H1 (cell line): ENCODE measurements around the gene PSIP1. TPM values are rescaled to one million over a fixed set of nuclear protein-coding genes. Genes with fewer than 3 reads are reported as not detected.

ENCODE experiments used
- CTCF ChIA-PET: fragments of 300-600 bp; sonication (Branson Sonifier 250); formaldehyde crosslinking; loops from one replicate; lab custom pipeline; 2021; ENCODE audit not compliant: partially characterized antibody; lab: Charles Lee
- POLR2A ChIA-PET: fragments of 300-600 bp; sonication (Branson Sonifier 250); formaldehyde crosslinking; loops from one replicate; lab custom pipeline; 2021; ENCODE audit warnings: inconsistent platforms; ENCODE audit not compliant: partially characterized antibody; lab: Charles Lee
- DNase-seq, 2 experiments: peaks; one replicate each; pipeline versions ENCODE4 v3.0.0 to v3.0.0-alpha.2; 2010 to 2022; ENCODE audit warnings: low spot score in 2 of 2, low read depth in 1 of 2, mixed read lengths in 1 of 2
- FAIRE-seq: peaks from 2 replicates; lab custom pipeline; 2011; peaks lifted over from hg19 to GRCh38; lab: Jason Lieb, UNC
- H2AFZ ChIP-seq: 2 replicates; pipeline ENCODE4 v1.8.1; 2012; ENCODE audit warnings: low read length, inconsistent platforms
- H2AK5ac ChIP-seq: 2 replicates; pipeline ENCODE4 v1.6.1; 2013; ENCODE audit warnings: low read depth, low read length
- H2BK120ac ChIP-seq: replicated peaks from 2 replicates; pipeline ENCODE3; 2013; ENCODE audit warnings: low read depth, low read length, inconsistent platforms
- H2BK12ac ChIP-seq: 2 replicates; pipeline ENCODE4 v1.6.1; 2013; ENCODE audit warnings: low read depth, low read length
- H2BK15ac ChIP-seq: 2 replicates; pipeline ENCODE4 v1.6.1; 2013; ENCODE audit warnings: low read length
- H2BK20ac ChIP-seq: 2 replicates; pipeline ENCODE4 v1.6.1; 2013; ENCODE audit warnings: low read length
- H2BK5ac ChIP-seq: 2 replicates; pipeline ENCODE4 v1.6.1; 2013; ENCODE audit warnings: low read depth, low read length
- H3K14ac ChIP-seq: 2 replicates; pipeline ENCODE4 v1.6.1; 2013; ENCODE audit warnings: inconsistent platforms; ENCODE audit not compliant: insufficient read length
- H3K18ac ChIP-seq: 2 replicates; pipeline ENCODE4 v1.6.1; 2013; ENCODE audit warnings: low read length; ENCODE audit errors: extremely low read depth
- H3K23ac ChIP-seq: 2 replicates; pipeline ENCODE4 v1.6.1; 2013; ENCODE audit warnings: inconsistent platforms; ENCODE audit not compliant: insufficient read length
- H3K23me2 ChIP-seq: 2 replicates; pipeline ENCODE4 v1.6.1; 2013; ENCODE audit warnings: low read depth, low read length
- H3K27ac ChIP-seq: 2 replicates; pipeline ENCODE4 v1.6.1; 2011; ENCODE audit warnings: low read depth, low read length, inconsistent platforms
- H3K27me3 ChIP-seq, 4 experiments: replicated peaks in 1 of 4; 1 replicate in 1 of 4; 2 replicates in 3 of 4; pipeline versions ENCODE4 v1.6.1 to v1.8.1; 2011 to 2013; ENCODE audit warnings: low read length in 3 of 4, mild to moderate bottlenecking in 3 of 4, inconsistent platforms in 2 of 4, mixed read lengths in 2 of 4, moderate library complexity in 1 of 4; ENCODE audit not compliant: control insufficient read depth in 3 of 4, insufficient read depth in 3 of 4; ENCODE audit errors: extremely low read depth in 1 of 4
- H3K36me3 ChIP-seq, 4 experiments: 2 replicates each; pipeline versions ENCODE4 v1.6.1 to v1.8.1; 2011 to 2013; ENCODE audit warnings: mild to moderate bottlenecking in 4 of 4, low read length in 3 of 4, moderate library complexity in 2 of 4, control low read depth in 1 of 4, inconsistent platforms in 1 of 4; ENCODE audit not compliant: insufficient read depth in 4 of 4, control insufficient read depth in 2 of 4
- H3K4ac ChIP-seq: replicated peaks from 2 replicates; pipeline ENCODE3; 2013; ENCODE audit warnings: low read length, low read depth, mixed read lengths, inconsistent platforms; ENCODE audit not compliant: insufficient read length
- H3K4me1 ChIP-seq, 4 experiments: replicated peaks in 1 of 4; 1 replicate in 1 of 4; 2 replicates in 3 of 4; pipeline versions ENCODE4 v1.6.1 to v1.8.1; 2011 to 2013; ENCODE audit warnings: low read length in 3 of 4, inconsistent platforms in 2 of 4, mixed read lengths in 1 of 4; ENCODE audit not compliant: insufficient read depth in 4 of 4, control insufficient read depth in 3 of 4
- H3K4me2 ChIP-seq, 2 experiments: 2 replicates each; pipeline versions ENCODE4 v1.6.1 to v1.8.1; 2011 to 2013; ENCODE audit warnings: low read depth in 2 of 2, low read length in 2 of 2, control low read depth in 1 of 2, inconsistent platforms in 1 of 2, mild to moderate bottlenecking in 1 of 2; ENCODE audit not compliant: insufficient read depth in 1 of 2
- H3K4me3 ChIP-seq, 4 experiments: fragments of 200-600, 300-600 bp in 1 of 4; sonication (generic), shearing (Covaris generic), sonication (Bioruptor Twin) in 1 of 4; 2 replicates each; pipeline versions ENCODE4 v1.5.1 to v1.8.1; 2011 to 2016; ENCODE audit warnings: low read length in 4 of 4, low read depth in 3 of 4, control low read depth in 2 of 4, inconsistent platforms in 2 of 4, mild to moderate bottlenecking in 2 of 4, mixed read lengths in 1 of 4, moderate library complexity in 1 of 4; ENCODE audit not compliant: insufficient read depth in 2 of 4; ENCODE audit errors: extremely low read depth in 1 of 4
- H3K56ac ChIP-seq: replicated peaks from 2 replicates; pipeline ENCODE3; 2013; ENCODE audit warnings: low read depth, mild to moderate bottlenecking, mixed read lengths, low read length, inconsistent platforms; ENCODE audit not compliant: insufficient read length
- H3K79me1 ChIP-seq: 2 replicates; pipeline ENCODE4 v1.6.1; 2013; ENCODE audit warnings: low read depth, low read length, control low read depth
- H3K79me2 ChIP-seq, 2 experiments: 2 replicates each; pipeline versions ENCODE4 v1.6.1 to v1.8.1; 2012 to 2013; ENCODE audit warnings: low read length in 2 of 2, mild to moderate bottlenecking in 2 of 2, inconsistent platforms in 1 of 2; ENCODE audit not compliant: insufficient read depth in 2 of 2, control insufficient read depth in 1 of 2
- H3K9ac ChIP-seq, 4 experiments: replicated peaks in 1 of 4; 1 replicate in 1 of 4; 2 replicates in 3 of 4; pipeline versions ENCODE4 v1.6.1 to v1.8.1; 2011 to 2013; ENCODE audit warnings: low read depth in 3 of 4, low read length in 3 of 4, control low read depth in 2 of 4, mild to moderate bottlenecking in 2 of 4, moderate library complexity in 2 of 4, inconsistent platforms in 1 of 4; ENCODE audit errors: extremely low read depth in 1 of 4
- H3K9me3 ChIP-seq, 2 experiments: 2 replicates each; pipeline versions ENCODE4 v1.6.1 to v1.8.1; 2012 to 2013; ENCODE audit warnings: mild to moderate bottlenecking in 2 of 2, moderate library complexity in 2 of 2, control low read depth in 1 of 2, inconsistent platforms in 1 of 2, low read depth in 1 of 2, low read length in 1 of 2, mixed read lengths in 1 of 2; ENCODE audit not compliant: insufficient read depth in 2 of 2
- H4K20me1 ChIP-seq, 2 experiments: replicated peaks in 1 of 2; 2 replicates each; pipeline versions ENCODE3 to v1.8.1; 2011 to 2013; ENCODE audit warnings: inconsistent platforms in 2 of 2, low read length in 2 of 2, mild to moderate bottlenecking in 1 of 2; ENCODE audit not compliant: insufficient read depth in 2 of 2, control insufficient read depth in 1 of 2
- H4K5ac ChIP-seq: 2 replicates; pipeline ENCODE4 v1.6.1; 2013; ENCODE audit warnings: low read length, low read depth, mixed read lengths, inconsistent platforms; ENCODE audit not compliant: insufficient read length
- H4K8ac ChIP-seq: 2 replicates; pipeline ENCODE4 v1.8.0; 2013; ENCODE audit warnings: mild to moderate bottlenecking, moderate library complexity, low read length, inconsistent platforms; ENCODE audit not compliant: insufficient read depth; ENCODE audit errors: extremely low read depth
- H4K91ac ChIP-seq: replicated peaks from 2 replicates; pipeline ENCODE3; 2013; ENCODE audit warnings: low read length, mixed read lengths, inconsistent platforms; ENCODE audit not compliant: insufficient read length
- KDM4A ChIP-seq: IDR thresholded peaks from one replicate; pipeline ENCODE4 v1.7.1; 2012; ENCODE audit warnings: low read depth, mild to moderate bottlenecking, moderate library complexity, low read length, inconsistent platforms; ENCODE audit not compliant: severe bottlenecking
- MAFK ChIP-seq: IDR thresholded peaks from 2 replicates; pipeline ENCODE4 v1.6.1; 2012; ENCODE audit warnings: low read depth, mild to moderate bottlenecking, improper control_type of control experiment, low read length
- WGBS, 2 experiments: shearing (Covaris generic) in 1 of 2; methylation state at CpG; one replicate each; pipeline versions ENCODE4 v1.1.6 to v1.1.7; 2013 to 2015; ENCODE audit warnings: low lambda C conversion rate in 2 of 2, mixed read lengths in 2 of 2, inconsistent platforms in 1 of 2, low coverage in 1 of 2, missing lambda C conversion rate in 1 of 2; ENCODE audit not compliant: insufficient replicate concordance in 2 of 2, insufficient coverage in 1 of 2, insufficient read length in 1 of 2; ENCODE audit errors: extremely low coverage in 1 of 2, missing lambda C conversion rate in 1 of 2; 5-methylcytosine and 5-hydroxymethylcytosine counted together
- polyA plus RNA-seq, 7 experiments: library from polyadenylated mRNA; depleted of rRNA in 3 of 7; stranded (reverse) in 5 of 7; unstranded in 2 of 7; fragments of >200 nt in 5 of 7; fragments of 200-250 nt in 2 of 7; gene quantifications; 1 replicate in 5 of 7; 2 replicates in 1 of 7; 4 replicates in 1 of 7; pipeline versions ENCODE4 v1.2.1 to v1.2.3, GENCODE V29; 2011 to 2013; ENCODE audit warnings: missing spikeins in 2 of 7, mixed read lengths in 2 of 7
- total RNA-seq: library from RNA; stranded (reverse); fragmentation: NEBNext Ultra II Directional; extraction: Animal tissue kit (Norgen Biotek cat#: 25700); gene quantifications from 2 replicates; pipeline ENCODE4 v1.2.1, GENCODE V29; 2021

The PSIP1 gene
- total and polyA plus RNA-seq, 2 of the 8 experiments (the other 6 are each of a cell fraction or from before 2014, with no cell fraction given): 63.3 to 387 TPM

- Histone ChIP-seq H3K27me3 (no peaks in the 10 kb centered on the region), H3K79me1 (no peaks in the 10 kb centered on the region), H4K20me1 (no peaks in the 10 kb centered on the region), H2BK15ac (no peak overlapping the region), H3K79me2 (no peaks in the 10 kb centered on the region), H3K23ac (no peak overlapping the region), H3K36me3 (no peaks in the 10 kb centered on the region), H3K4ac (no peak overlapping the region), H2AK5ac (no peak overlapping the region), H3K4me2 (peak overlapping the region; percentile 81 to 91), H2BK20ac (no peak overlapping the region), H4K8ac (no peak overlapping the region), H4K5ac (no peak overlapping the region), H3K27ac (no peak overlapping the region), H3K9ac (peak overlapping the region in 2 of 4 experiments; percentile 78 to 84; a peak in 4 of 7 replicates), H3K4me1 (peaks cover 0 to 2% (median 1%) of the 10 kb centered on the region in 4 experiments; a peak in 1 of 7 replicates), H3K23me2 (peaks cover 9% of the 10 kb centered on the region; the same call in 1 of the 2 replicates), H3K56ac (peak overlapping the region; percentile 28), H3K9me3 (no peaks in the 10 kb centered on the region), H4K91ac (no peak overlapping the region), H3K4me3 (peak overlapping the region; percentile 80 to 92 (median 81)), H2BK5ac (peak overlapping the region; percentile 84; the same call in 1 of the 2 replicates), H3K14ac (no peak overlapping the region), H2AFZ (peak overlapping the region; percentile 91; the same call in 1 of the 2 replicates), H3K18ac (peak overlapping the region; percentile 63), H2BK120ac (peak overlapping the region; percentile 5), H2BK12ac (no peak overlapping the region; the same call in 1 of the 2 replicates)
- TF ChIP-seq MAFK: no peak
- TF ChIP-seq KDM4A: peak; percentile 10
- FAIRE-seq (no peak), DNase-seq (no peak)
- WGBS, 2 experiments: 1% methylated on average over 13 of the region's 13 CpGs; no CpG with 5 or more reads in 1 of the 2 experiments
- POLR2A ChIA-PET: interaction anchor here (0.9 to 2.6 kb wide), 14 partner anchors 11 to 132 kb away, joined by 3 to 37 read pairs (median 4); partner anchors contain the start of gene PSIP1
- CTCF ChIA-PET: interaction anchor here (0.6 to 3.0 kb wide), 12 partner anchors 14 to 243 kb away, joined by 3 to 11 read pairs (median 5); no protein-coding TSS in a partner anchor
Observed at GRCh38 chr9:15553528-15553898, 42.7 kb upstream of the PSIP1 start.
